ENCODE measurements around the gene FIGN. TPM values are rescaled to one million over a fixed set of nuclear protein-coding genes. Genes with fewer than 3 reads are reported as not detected.

Gene FIGN
- total and polyA plus RNA-seq, 4 donors: 1.1 to 7.8 (median 5.1) TPM

GRCh38 chr2:163670929-163671328, 64.9 kb downstream of the FIGN start:
- TF ChIP-seq TAF1 (conservative IDR thresholded peaks at IDR 0.05) (no peak), ZBTB33 (IDR thresholded peaks at IDR 0.05) (no peak), HNF4A (conservative IDR thresholded peaks at IDR 0.05) (no peak), SP1 (IDR thresholded peaks at IDR 0.05) (no peak), HNF4G (IDR thresholded peaks at IDR 0.05) (no peak), GABPA (IDR thresholded peaks at IDR 0.05 in 1 of 2, conservative IDR thresholded peaks at IDR 0.05 in 1 of 2) (no peak)
- Histone ChIP-seq H3K4me3 (ENCODE audit: low read depth in 1 of 3, low read length in 3 of 3) (no peak overlapping the region), H3K9me3 (ENCODE audit: control insufficient read depth in 4 of 4, low read length in 3 of 4) (no peaks in the 10 kb centered on the region), H3K4me1 (ENCODE audit: control insufficient read depth in 4 of 4, insufficient read depth in 4 of 4, low read length in 3 of 4) (peaks cover 0 to 2% (median under 1%) of the 10 kb centered on the region in 4 donors), H3K36me3 (ENCODE audit: control insufficient read depth in 4 of 4, insufficient read depth in 3 of 4, low read depth in 1 of 4, low read length in 3 of 4) (no peaks in the 10 kb centered on the region), H3K9ac (ENCODE audit: low read depth in 1 of 2, low read length in 2 of 2) (no peak overlapping the region), H3K27me3 (ENCODE audit: control insufficient read depth in 4 of 4, insufficient read depth in 4 of 4, low read length in 3 of 4) (no peaks in the 10 kb centered on the region), H3K27ac (ENCODE audit: low read depth in 1 of 2, low read length in 2 of 2) (no peak overlapping the region)
- 87% methylated on average over 3 of the region's 3 CpGs for WGBS
- no peak for DNase-seq (ENCODE audit: low spot score)

GRCh38 chr2:163669506-163669905, 66.3 kb downstream of the FIGN start:
- Histone ChIP-seq H3K27me3 (ENCODE audit: control insufficient read depth in 4 of 4, insufficient read depth in 4 of 4, low read length in 3 of 4) (no peaks in the 10 kb centered on the region), H3K36me3 (ENCODE audit: control insufficient read depth in 4 of 4, insufficient read depth in 3 of 4, low read depth in 1 of 4, low read length in 3 of 4) (no peaks in the 10 kb centered on the region), H3K4me1 (ENCODE audit: control insufficient read depth in 4 of 4, insufficient read depth in 4 of 4, low read length in 3 of 4) (peaks cover 0 to 2% (median under 1%) of the 10 kb centered on the region in 4 donors), H3K4me3 (ENCODE audit: low read depth in 1 of 3, low read length in 3 of 3) (no peak overlapping the region), H3K27ac (ENCODE audit: low read depth in 1 of 2, low read length in 2 of 2) (no peak overlapping the region), H3K9ac (ENCODE audit: low read depth in 1 of 2, low read length in 2 of 2) (no peak overlapping the region), H3K9me3 (ENCODE audit: control insufficient read depth in 4 of 4, low read length in 3 of 4) (no peaks in the 10 kb centered on the region)
- no peak for DNase-seq (ENCODE audit: low spot score)
- no peak for TF ChIP-seq RAD21 (IDR thresholded peaks at IDR 0.05)
- TF ChIP-seq RXRA (IDR thresholded peaks at IDR 0.05): no peak
- TF ChIP-seq GABPA (IDR thresholded peaks at IDR 0.05 in 1 of 2, conservative IDR thresholded peaks at IDR 0.05 in 1 of 2): no peak
- no peak for TF ChIP-seq SP1 (IDR thresholded peaks at IDR 0.05)
- no peak for TF ChIP-seq TAF1 (conservative IDR thresholded peaks at IDR 0.05)
- no peak for TF ChIP-seq FOXA2 (IDR thresholded peaks at IDR 0.05)
- no peak for TF ChIP-seq EGR1 (IDR thresholded peaks at IDR 0.05; ENCODE audit: low read depth in 2 of 2)
- no peak for TF ChIP-seq HNF4G (IDR thresholded peaks at IDR 0.05)
- no peak for TF ChIP-seq CTCF (IDR thresholded peaks at IDR 0.05; ENCODE audit: low read depth, low read length, missing input control)
- TF ChIP-seq FOXA1 (IDR thresholded peaks at IDR 0.05): no peak
- TF ChIP-seq REST (IDR thresholded peaks at IDR 0.05): no peak
- no peak for TF ChIP-seq HNF4A (conservative IDR thresholded peaks at IDR 0.05)
- no peak for TF ChIP-seq JUND (IDR thresholded peaks at IDR 0.05)
- WGBS: 77% methylated on average over 2 of the region's 2 CpGs

Data from liver (tissue), 9 donors.